GM18858 (cell line): Measurements from ENCODE around the gene ZNF628.

Experiments used
- ATAC-seq: cut with Tn5 transposase; IDR thresholded peaks from one replicate; pipeline ENCODE4 v1.9.1; 2021; ENCODE audit not compliant: unreplicated experiment

Gene ZNF628

DNA sequence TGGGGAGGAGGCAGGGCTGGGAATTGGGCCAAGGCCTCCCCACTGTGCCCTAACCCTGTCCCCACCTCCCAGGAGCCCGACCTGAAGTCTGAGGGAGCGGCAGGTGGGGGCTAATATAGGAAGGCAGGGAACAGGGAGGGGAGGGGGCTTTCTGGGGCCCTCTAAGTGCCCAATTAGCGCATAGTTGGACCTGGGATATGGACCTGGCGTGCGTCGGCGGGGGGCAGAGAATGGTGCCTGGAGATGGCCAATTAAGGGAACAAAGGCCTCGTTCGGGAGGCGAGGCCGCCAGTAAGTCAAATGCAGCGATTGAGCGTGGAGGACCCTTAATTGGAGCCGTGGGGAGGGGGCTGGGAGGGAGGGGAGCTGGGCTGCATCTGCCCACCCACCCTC, 11.8 kb upstream of the ZNF628 start, which contains the start of gene C19orf85:
Gene C19orf85 (minus strand): TSS at position 90 of the 393 bp plus-strand sequence. CDS start 197 bp downstream, outside the sequence.
- ATAC-seq, result no peak

DNA sequence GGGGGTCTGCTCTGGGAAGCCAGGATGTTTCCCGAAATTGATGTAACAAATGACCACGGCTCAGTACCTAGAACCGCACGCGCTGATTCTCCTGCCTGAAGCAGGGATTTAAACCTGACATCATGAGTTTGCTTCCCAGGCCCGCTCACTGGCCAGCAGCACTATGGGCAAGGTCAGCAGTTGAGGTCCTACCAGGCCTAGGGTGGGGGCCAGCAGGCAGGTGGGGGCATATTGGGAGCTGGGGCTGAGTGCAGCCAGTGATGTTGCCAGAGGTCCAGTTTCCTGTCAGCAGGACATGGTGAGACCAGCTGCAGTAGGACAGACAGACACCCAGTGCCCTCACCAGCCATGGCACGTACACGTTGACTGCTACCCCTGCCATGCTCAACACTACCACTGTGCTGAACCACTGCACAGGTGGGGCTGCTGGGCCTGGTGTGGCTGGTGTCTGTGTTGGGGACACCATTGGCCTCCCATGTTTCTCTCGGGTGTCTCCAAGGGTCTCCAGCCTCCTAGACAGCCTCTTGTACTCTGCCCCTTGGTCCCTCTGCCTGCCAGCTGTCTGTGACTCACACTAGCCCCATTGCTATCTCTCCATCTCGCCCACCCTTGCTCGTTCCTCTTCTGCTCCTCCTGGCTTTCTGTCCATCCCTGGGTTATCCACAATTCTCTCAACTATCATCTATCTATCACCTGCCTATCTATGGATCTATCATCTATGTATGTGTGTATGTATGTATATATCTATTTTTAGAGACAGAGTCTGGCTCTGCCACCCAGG, 10.8 kb upstream of the ZNF628 start:
- no peak for ATAC-seq

GRCh38 chr19:55466241-55466614, 10.2 kb upstream of the ZNF628 start:
- ATAC-seq, result no peak

- ATAC-seq, result no peak
These were observed 9.0 kb upstream of the ZNF628 start for GRCh38 chr19:55467236-55468053.

DNA sequence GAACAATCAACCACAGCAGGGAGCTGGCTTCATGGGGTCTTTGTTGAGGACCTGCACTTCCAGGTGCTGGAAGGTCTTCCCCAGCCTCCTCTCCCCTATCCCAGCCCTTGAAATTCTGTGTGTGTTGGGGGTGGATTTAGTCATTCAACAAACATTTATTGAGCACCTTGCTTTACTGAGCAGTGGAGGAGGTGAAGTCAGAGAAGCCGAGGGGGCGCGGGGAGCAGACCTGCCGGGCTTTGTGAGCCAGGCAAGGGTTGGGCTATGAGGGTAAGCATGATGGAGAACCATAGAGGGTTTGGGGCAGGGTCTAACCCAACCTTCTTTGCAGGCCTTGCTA, 8.4 kb upstream of the ZNF628 start:
- no peak for ATAC-seq

DNA sequence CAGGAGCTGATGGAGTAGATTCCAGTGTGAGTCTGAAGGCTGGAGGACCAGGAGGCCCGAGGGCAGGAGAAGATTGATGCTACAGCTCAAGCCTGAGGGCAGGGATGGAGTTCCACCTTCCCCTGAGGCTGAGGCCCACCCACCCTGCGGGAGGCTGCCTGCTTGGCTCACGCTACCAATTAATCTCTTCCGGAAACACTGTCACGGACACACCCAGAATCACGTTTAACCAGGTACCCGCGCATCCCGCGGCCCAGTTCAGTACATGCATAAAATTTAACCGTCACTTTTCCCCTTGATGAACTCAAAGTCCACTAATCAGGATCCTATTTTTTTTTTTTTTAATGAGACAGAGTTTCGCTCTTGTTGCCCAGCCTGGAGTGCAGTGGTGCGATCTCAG, 5.2 kb upstream of the ZNF628 start:
- ATAC-seq, result no peak

DNA sequence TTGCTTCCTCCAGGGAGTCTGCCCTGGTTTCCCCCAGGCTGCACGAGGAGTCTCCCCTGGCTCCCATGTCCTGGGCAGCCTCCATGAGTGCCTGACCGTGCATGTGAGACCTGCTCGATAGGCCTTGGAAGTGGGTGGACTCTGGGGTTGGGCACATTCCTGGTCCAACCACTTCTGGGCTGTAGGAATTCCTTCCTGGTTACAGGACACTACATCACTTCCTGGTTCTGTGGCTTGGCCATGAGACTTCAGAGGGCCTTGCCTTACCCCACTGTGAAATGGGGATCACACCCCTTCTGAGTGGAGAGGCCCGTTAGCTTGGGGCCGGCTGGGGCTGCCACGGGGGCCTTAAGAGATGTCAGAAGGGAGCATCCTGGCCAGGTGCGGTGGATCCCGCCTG, 4.0 kb upstream of the ZNF628 start:
- ATAC-seq, result no peak

DNA sequence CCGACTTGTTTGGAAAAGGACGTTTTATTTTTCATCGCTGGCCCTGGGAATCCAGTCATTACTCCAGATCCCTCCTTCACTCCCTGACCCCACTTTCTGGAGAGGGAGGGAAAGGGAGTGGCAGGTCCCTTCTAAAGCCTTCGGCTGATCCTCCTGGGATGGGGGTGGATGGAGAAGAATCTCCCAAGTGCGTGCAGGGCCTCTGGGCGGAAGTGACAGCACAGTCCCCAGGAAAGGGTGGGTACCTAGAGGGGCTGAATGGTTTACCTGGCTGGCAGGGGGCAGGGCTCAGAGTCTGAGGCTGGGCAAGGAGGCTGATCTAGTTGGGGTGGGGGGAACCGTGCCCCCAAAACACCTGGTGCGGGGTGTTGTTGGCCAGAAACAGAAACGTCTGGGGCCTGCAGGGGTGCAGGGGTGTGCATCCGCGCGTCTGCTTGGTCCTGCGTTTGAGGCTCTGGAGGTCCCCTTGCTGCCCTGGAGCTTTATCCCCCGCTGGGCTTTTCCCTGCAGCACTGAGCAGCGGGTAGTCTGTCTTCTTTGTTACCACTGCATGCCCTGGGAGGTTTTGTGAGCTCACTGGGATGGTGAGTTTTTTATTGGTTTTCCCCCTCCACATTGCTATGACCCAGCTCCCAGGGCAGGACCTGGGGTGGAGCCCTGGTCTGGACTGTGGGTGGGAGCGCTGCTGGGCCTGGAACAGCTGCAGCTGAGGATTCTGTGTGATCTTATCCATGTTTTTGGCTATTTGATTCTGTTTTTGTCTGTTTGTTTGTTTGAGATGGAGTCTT, 3.0 kb upstream of the ZNF628 start:
- no peak for ATAC-seq

DNA sequence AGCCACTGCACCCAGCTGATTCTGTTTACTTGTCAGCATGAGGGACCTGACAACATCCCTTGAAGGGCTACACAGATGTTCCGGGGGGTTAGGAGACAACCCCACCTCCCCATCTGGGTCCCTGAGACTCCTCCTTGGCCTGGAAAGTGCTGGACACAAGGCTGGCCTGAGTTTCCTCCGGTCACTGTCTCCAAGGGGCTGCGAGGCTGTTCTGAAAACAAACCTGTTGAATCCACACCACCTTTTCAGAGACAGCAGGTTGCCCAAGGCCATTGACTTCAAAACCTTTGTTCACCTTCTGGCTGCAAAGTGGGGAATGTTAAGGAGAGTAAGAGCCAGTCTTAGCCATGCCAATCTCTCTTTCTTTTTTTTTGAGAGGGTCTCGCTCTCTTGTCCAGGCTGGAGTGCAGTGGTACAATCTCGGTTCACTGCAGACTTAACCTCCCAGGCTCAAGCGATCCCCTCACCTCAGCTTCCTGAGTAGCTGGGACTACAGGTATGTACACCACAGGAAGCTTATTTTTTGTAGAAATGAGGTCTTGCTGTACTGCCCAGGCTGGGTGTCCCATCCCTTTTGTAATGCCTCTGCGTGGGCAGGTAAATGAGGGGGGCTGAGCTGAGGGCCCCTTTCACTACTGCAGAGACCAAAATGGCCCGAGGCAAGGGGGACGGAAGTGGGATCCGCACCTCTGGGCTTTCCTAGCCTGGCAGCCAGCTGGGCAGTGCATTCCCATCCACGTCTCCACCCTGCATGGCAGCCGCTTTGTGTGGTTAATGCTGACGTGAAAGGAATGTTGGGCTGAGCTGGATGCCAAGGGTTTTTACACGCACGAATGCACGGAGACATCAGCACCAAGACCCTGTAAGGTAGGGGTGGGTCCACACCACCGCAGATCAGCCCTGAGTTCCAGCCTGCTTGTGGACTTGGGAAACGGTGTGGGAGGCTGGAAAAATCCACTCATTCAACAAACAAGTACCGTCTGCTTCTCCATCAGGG, 1.9 kb upstream of the ZNF628 start:
- ATAC-seq, result no peak

GRCh38 chr19:55477905-55478304, 1.5 kb downstream of the ZNF628 start:
- ATAC-seq, result no peak

DNA sequence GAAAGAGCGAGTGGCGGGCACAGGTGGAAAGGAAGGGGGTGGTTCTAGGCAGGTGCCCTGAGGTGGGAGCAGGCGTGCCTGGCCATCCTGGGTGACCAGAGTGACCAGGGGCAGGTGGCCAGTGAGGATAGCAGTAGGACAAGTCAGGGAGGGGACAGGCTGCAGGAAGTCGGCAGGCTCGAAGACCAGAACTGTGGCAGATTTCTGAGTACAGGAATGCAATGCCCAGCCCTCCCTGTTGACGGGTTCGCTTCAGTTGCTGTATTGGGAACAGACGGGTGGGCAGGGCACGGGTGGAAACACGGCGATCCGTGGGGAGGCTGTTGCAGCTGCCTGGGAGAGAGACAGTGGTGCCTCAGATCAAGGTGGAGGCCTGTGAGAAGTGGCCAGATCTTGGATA, 1.9 kb downstream of the ZNF628 start:
- no peak for ATAC-seq

DNA sequence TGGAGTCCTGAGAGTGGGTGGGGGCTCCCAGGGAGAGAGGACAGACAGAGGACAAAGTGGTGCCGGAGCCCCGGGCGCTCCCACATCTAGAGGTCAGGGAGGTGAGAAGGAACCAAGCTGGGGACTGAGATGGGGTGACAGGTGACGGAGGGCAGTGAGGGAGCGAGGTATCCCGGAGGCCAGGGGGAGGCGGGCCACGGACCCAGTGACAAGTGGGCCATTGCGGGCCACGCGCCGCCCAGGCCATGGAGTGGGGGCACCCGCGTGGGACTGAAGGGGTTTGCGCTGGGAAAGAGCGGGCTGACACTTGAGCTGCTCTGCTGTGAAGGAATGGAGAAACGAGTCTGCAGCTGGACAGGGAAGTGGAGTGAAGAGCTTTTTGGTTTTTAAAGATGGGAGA, 2.6 kb downstream of the ZNF628 start:
- ATAC-seq, result no peak

DNA sequence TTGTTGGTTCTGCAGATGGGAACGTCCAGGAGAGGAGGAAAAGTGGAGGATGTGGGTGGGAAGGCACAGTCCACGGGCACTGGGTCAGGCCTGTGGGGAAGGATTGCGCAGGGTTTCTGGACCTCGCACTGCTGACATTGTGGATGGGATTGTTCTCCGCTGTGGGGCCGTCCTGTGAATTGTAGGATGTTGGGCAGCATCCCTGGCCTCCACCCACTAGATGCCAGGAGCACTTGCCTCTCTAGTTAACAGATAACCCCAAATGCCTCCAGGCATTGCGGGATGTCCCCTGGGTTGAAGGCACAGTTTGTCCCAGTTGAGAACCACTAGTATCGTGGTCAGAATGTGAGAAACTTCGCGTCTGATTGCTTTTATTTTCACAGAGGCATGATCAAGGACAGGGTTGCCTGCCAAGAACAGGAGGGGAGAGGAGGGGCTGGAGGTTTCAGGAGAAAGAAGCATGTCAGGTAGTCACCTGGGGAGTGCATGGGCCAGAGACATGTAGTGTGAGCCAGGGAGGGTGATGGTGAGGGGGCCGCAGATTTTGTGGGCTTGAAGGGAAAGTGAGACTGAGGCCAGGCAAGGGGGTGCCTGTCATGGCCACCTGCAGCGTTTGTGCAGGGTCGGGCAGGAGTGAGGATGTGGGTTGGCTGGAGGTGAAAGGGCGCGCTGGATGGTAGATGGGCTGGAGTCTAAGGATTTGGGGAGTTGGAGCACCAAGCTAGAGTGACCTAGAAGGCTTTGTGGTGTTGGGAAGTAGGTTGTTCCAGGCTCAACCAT, 3.2 kb downstream of the ZNF628 start:
- no peak for ATAC-seq

GRCh38 chr19:55481148-55481793, 4.9 kb downstream of the ZNF628 start:
- no peak for ATAC-seq

- no peak for ATAC-seq
These were observed 5.4 kb downstream of the ZNF628 start for GRCh38 chr19:55481794-55482155.

DNA sequence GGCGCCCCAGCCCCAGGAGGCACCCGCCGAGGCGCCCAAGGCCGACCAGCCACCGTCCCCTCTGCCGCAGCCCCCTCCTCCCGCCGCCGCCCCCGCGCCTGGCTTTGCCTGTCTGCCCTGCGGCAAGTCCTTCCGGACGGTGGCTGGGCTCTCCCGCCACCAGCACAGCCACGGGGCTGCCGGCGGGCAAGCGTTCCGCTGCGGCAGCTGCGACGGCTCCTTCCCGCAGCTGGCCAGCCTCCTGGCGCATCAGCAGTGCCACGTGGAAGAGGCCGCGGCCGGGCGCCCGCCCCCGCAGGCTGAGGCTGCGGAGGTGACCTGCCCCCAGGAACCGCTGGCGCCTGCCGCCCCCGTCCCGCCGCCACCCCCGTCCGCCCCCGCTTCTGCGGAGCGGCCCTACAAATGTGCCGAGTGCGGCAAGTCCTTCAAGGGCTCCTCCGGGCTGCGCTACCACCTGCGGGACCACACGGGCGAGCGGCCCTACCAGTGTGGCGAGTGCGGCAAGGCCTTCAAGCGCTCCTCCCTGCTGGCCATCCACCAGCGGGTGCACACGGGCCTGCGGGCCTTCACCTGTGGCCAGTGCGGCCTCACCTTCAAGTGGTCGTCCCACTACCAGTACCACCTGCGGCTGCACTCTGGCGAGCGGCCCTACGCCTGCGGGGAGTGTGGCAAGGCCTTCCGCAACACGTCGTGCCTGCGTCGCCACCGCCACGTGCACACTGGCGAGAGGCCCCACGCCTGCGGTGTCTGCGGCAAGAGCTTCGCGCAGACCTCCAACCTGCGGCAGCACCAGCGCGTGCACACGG, 5.9 kb downstream of the ZNF628 start:
- no peak for ATAC-seq

DNA sequence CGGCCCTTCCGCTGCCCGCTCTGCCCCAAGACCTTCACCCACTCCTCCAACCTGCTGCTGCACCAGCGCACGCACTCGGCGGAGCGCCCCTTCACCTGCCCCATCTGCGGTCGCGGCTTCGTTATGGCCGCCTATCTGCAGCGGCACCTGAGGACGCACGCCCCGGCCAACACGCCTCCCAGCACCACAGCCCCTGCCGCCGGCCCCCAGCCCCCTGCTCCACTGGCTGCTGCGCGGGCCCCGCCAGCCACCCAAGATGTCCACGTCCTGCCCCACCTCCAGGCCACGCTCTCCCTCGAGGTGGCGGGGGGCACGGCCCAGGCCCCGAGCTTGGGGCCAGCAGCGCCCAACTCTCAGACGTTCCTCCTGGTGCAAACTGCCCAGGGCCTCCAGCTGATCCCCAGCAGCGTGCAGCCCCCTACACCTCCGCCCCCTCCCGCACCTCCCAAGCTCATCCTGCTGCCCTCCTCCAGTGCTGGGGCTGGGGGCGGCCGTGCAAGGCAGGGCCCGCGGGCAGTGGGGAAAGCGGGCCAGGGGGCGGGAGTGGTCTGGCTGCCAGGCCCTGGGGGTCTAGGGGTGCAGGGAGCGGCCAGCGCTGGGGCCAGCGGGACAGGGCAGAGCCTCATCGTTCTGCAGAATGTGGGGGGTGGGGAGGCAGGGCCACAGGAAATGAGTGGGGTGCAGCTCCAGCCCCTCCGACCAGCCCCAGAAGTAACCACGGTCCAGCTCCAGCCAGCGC, 6.7 kb downstream of the ZNF628 start:
- ATAC-seq, result no peak
